B cell (primary cell): ENCODE results near the gene ZNF317. TPM values are rescaled to one million over a fixed set of nuclear protein-coding genes. Genes with fewer than 3 reads are reported as not detected.

Source experiments
- ATAC-seq: fragments of 200-7000 bp; cut with Tn5 transposase; one replicate; pipeline ENCODE4 v1.10.0; 2021; ENCODE audit warnings: low read depth, mild to moderate bottlenecking, moderate number of reproducible peaks, moderate library complexity
- CTCF ChIA-PET: fragments of 350-600 bp; sonication (Branson Sonifier 250); formaldehyde crosslinking; loops from one replicate; lab custom pipeline; 2021; ENCODE audit warnings: antibody characterized with exemption, inconsistent platforms; lab: Charles Lee
- POLR2A ChIA-PET: fragments of 350-600 bp; sonication (Branson Sonifier 250); formaldehyde crosslinking; loops from one replicate; lab custom pipeline; 2021; ENCODE audit warnings: antibody characterized with exemption; lab: Charles Lee
- DNase-seq: peaks from one replicate; pipeline ENCODE4 v3.0.0; 2013
- H2AFZ ChIP-seq: 2 replicates; pipeline ENCODE4 v1.6.1; 2012; ENCODE audit warnings: mild to moderate bottlenecking, low read depth, low read length; ENCODE audit not compliant: insufficient read depth, poor library complexity, severe bottlenecking
- H3K27ac ChIP-seq, 2 donors: 1 replicate in 1 of 2; 2 replicates in 1 of 2; pipeline ENCODE4 v1.5.1; 2012 to 2013; ENCODE audit warnings: low read length in 2 of 2, mild to moderate bottlenecking in 2 of 2, moderate library complexity in 1 of 2
- H3K27me3 ChIP-seq, 4 experiments: fragments of 200-600 bp in 1 of 4; sonication (generic) in 1 of 4; replicated peaks in 1 of 4; 1 replicate in 2 of 4; 2 replicates in 2 of 4; pipeline versions ENCODE4 v1.6.1 to v1.7.0; 2013 to 2016; ENCODE audit warnings: low read length in 3 of 4, mild to moderate bottlenecking in 2 of 4, mixed read lengths in 1 of 4, moderate library complexity in 1 of 4; ENCODE audit not compliant: insufficient read depth in 4 of 4, control insufficient read depth in 3 of 4; ENCODE audit errors: control extremely low read depth in 1 of 4
- H3K36me3 ChIP-seq, 2 experiments: replicated peaks in 1 of 2; 1 replicate in 1 of 2; 2 replicates in 1 of 2; pipeline versions ENCODE4 v1.6.1 to v1.7.1; 2013; ENCODE audit warnings: low read length in 1 of 2; ENCODE audit not compliant: insufficient read depth in 2 of 2, control insufficient read depth in 1 of 2; ENCODE audit errors: control extremely low read depth in 1 of 2, extremely low read depth in 1 of 2
- H3K4me1 ChIP-seq, 2 donors: fragments of 200-600 bp in 1 of 2; sonication (generic) in 1 of 2; 1 replicate in 1 of 2; 2 replicates in 1 of 2; pipeline versions ENCODE4 v1.5.1 to v1.6.1; 2013 to 2017; ENCODE audit warnings: low read length in 2 of 2; ENCODE audit not compliant: control insufficient read depth in 2 of 2, insufficient read depth in 2 of 2
- H3K4me2 ChIP-seq: replicated peaks from 2 replicates; pipeline ENCODE3; 2012; ENCODE audit warnings: mild to moderate bottlenecking, low read depth, low read length; ENCODE audit not compliant: poor library complexity, severe bottlenecking
- H3K4me3 ChIP-seq, 5 experiments: fragments of 200-600 bp in 1 of 5; sonication (generic) in 1 of 5; 1 replicate in 3 of 5; 2 replicates in 2 of 5; pipeline versions ENCODE4 v1.5.1 to v1.7.0; 2011 to 2016; ENCODE audit warnings: low read length in 4 of 5, mild to moderate bottlenecking in 4 of 5, low read depth in 2 of 5, control low read depth in 1 of 5, moderate library complexity in 1 of 5; ENCODE audit not compliant: insufficient read depth in 1 of 5; ENCODE audit errors: control extremely low read depth in 1 of 5, extremely low read depth in 1 of 5
- H3K79me2 ChIP-seq: fragments of 200-600 bp; sonication (generic); one replicate; pipeline ENCODE4 v1.6.0; 2016; ENCODE audit warnings: low read length; ENCODE audit not compliant: control insufficient read depth, insufficient read depth
- H3K9ac ChIP-seq: fragments of 200-600 bp; sonication (generic); 2 replicates; pipeline ENCODE4 v1.6.1; 2017; ENCODE audit warnings: mild to moderate bottlenecking, low read length, moderate library complexity
- H3K9me3 ChIP-seq, 3 donors: one replicate each; pipeline versions ENCODE4 v1.6.1 to v1.7.1; 2013; ENCODE audit warnings: low read length in 2 of 3; ENCODE audit not compliant: control insufficient read depth in 2 of 3, insufficient read depth in 1 of 3; ENCODE audit errors: control extremely low read depth in 1 of 3
- H4K20me1 ChIP-seq: 2 replicates; pipeline ENCODE4 v1.6.0; 2012; ENCODE audit warnings: mild to moderate bottlenecking, low read length; ENCODE audit not compliant: insufficient read depth, control insufficient read depth, poor library complexity, severe bottlenecking
- H3K27ac Mint-ChIP-seq: one replicate; pipeline ENCODE4 v1.8.0; 2021; ENCODE audit warnings: mixed read lengths
- H3K27me3 Mint-ChIP-seq: one replicate; pipeline ENCODE4 v1.8.0; 2021; ENCODE audit warnings: mixed read lengths
- H3K4me1 Mint-ChIP-seq: one replicate; pipeline ENCODE4 v1.8.0; 2021; ENCODE audit warnings: mixed read lengths
- H3K4me3 Mint-ChIP-seq: one replicate; pipeline ENCODE4 v1.8.0; 2021; ENCODE audit warnings: mixed read lengths
- H3K9me3 Mint-ChIP-seq: one replicate; pipeline ENCODE4 v1.8.0; 2022; ENCODE audit warnings: mixed read lengths; ENCODE audit not compliant: insufficient read depth
- CTCF ChIP-seq: fragments of 200-600 bp; IDR thresholded peaks from one replicate; pipeline ENCODE4 v1.8.0; 2022; ENCODE audit warnings: antibody characterized with exemption, mild to moderate bottlenecking
- EZH2 ChIP-seq: IDR thresholded peaks from 2 replicates; pipeline ENCODE4 v1.6.1; 2012; ENCODE audit warnings: borderline replicate concordance, low read depth, mild to moderate bottlenecking, moderate library complexity, low read length; ENCODE audit not compliant: insufficient read depth, poor library complexity, severe bottlenecking
- WGBS: methylation state at CpG from one replicate; pipeline ENCODE4 v1.1.5; 2013; ENCODE audit warnings: missing lambda C conversion rate; ENCODE audit not compliant: insufficient coverage; 5-methylcytosine and 5-hydroxymethylcytosine counted together
- intact Hi-C: fragments of 100-400 bp; cut with micrococcal nuclease; formaldehyde crosslinking; loops from one replicate; pipeline ENCODE4 v1.10.0; 2022
- polyA plus RNA-seq: library from polyadenylated mRNA; depleted of rRNA; stranded (reverse); fragments of >200 nt; gene quantifications from 2 replicates; pipeline ENCODE4 v1.2.3, GENCODE V29; 2012
- total RNA-seq, 2 donors: library from RNA; stranded (reverse); fragments of 120-200 nt in 1 of 2; gene quantifications; 1 replicate in 1 of 2; 2 replicates in 1 of 2; pipeline versions ENCODE4 v1.2.3 to v1.2.4, GENCODE V29; 2013 to 2022

ZNF317 gene
- total and polyA plus RNA-seq, 2 donors (not counting 1 experiment from before 2014, with no cell fraction given): 31.6 to 65.2 TPM

- Histone ChIP-seq H3K79me2 (no peaks in the 10 kb centered on the region), H2AFZ (no peak overlapping the region), H3K9ac (no peak overlapping the region), H4K20me1 (no peaks in the 10 kb centered on the region), H3K9me3 (peaks cover 0 to 4% (median 0%) of the 10 kb centered on the region in 3 donors), H3K4me3 (no peak overlapping the region), H3K27ac (no peak overlapping the region), H3K36me3 (no peaks in the 10 kb centered on the region), H3K4me1 (no peaks in the 10 kb centered on the region), H3K4me2 (no peak overlapping the region), H3K27me3 (no peaks in the 10 kb centered on the region)
- Mint-ChIP-seq H3K4me3 (no peak overlapping the region), H3K9me3 (no peaks in the 10 kb centered on the region), H3K27me3 (peaks cover 20% of the 10 kb centered on the region), H3K4me1 (no peaks in the 10 kb centered on the region), H3K27ac (no peak overlapping the region)
- intact Hi-C loops: no loop called here
- 66% methylated on average over 2 of the region's 2 CpGs for WGBS
- DNase-seq (no peak), ATAC-seq (no peak)
- POLR2A ChIA-PET: no interaction called here
- CTCF ChIA-PET: no interaction called here
- no peak for TF ChIP-seq EZH2
- no peak for TF ChIP-seq CTCF
These were observed 30.2 kb upstream of the ZNF317 start for GRCh38 chr19:9109959-9110358.

- Histone ChIP-seq H3K79me2 (no peaks in the 10 kb centered on the region), H3K36me3 (no peaks in the 10 kb centered on the region), H3K27me3 (no peaks in the 10 kb centered on the region), H3K4me1 (no peaks in the 10 kb centered on the region), H3K4me2 (no peak within 1 kb of the TSS), H2AFZ (no peak within 1 kb of the TSS), H3K9ac (no peak within 1 kb of the TSS), H4K20me1 (no peaks in the 10 kb centered on the region), H3K9me3 (no peaks in the 10 kb centered on the region), H3K27ac (no peak within 1 kb of the TSS), H3K4me3 (no peak within 1 kb of the TSS)
- peaks cover 19% of the 10 kb centered on the region for H3K27me3 Mint-ChIP-seq
- no peak for TF ChIP-seq CTCF
- TF ChIP-seq EZH2: no peak
- H3K9me3 Mint-ChIP-seq: no peaks in the 10 kb centered on the region
- no peaks in the 10 kb centered on the region for H3K4me1 Mint-ChIP-seq
- CTCF ChIA-PET: interaction anchor here (0.6 kb wide), 1 partner anchor 29 kb away, joined by 3 read pairs; no protein-coding TSS in a partner anchor
- no peak within 1 kb of the TSS for H3K4me3 Mint-ChIP-seq
- no peak within 1 kb of the TSS for H3K27ac Mint-ChIP-seq
- WGBS: 100% methylated on average over 2 of the region's 2 CpGs
- no peak for ATAC-seq
- no peak for DNase-seq
- intact Hi-C loops: no loop called here
- POLR2A ChIA-PET: no interaction called here
These were observed 24.8 kb upstream of the ZNF317 start, which contains the start of gene OR7G1 for GRCh38 chr19:9115307-9115813. Gene OR7G1 (minus strand): TSS chr19:9115763. CDS start chr19:9115763, 0 bp downstream.
